ENCODE data around the gene TRHDE. TPM values are rescaled to one million over a fixed set of nuclear protein-coding genes. Genes with fewer than 3 reads are reported as not detected.

Gene TRHDE
- polyA plus RNA-seq, 1 donor (not counting 4 experiments of a cell fraction or from before 2014, with no cell fraction given), result 0.12 TPM

DNA sequence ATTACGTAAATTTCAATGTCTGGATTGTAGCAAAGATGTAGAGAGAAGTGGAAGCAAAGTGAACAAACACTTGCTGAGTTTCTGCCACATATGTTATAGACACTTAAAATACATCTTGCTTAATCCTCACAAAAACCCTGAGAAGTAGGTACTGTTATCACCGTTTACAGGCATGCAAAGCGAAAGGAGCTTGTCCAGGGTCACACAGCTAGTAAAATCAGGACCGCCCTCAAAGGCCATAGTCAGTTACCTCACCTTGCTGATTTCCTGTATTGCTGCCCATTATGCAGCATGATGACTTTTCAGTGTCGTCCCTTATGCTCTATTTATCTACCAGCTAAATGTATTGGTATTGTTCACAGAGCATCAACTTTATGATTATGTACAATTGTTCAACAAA lies 39.8 kb downstream of the TRHDE start:
- Histone ChIP-seq H4K20me1 (ENCODE audit: control insufficient read depth, extremely low read depth, insufficient read depth, low read length) (no peaks in the 10 kb centered on the region), H3K27ac (ENCODE audit: control insufficient read depth, insufficient read depth, low read length) (no peak overlapping the region), H3K27me3 (ENCODE audit: control insufficient read depth, extremely low read depth, insufficient read depth, low read length) (no peaks in the 10 kb centered on the region), H3K36me3 (ENCODE audit: control insufficient read depth in 2 of 2, extremely low read depth in 1 of 2, insufficient read depth in 2 of 2, low read length in 2 of 2) (no peaks in the 10 kb centered on the region), H3K79me2 (ENCODE audit: control insufficient read depth, insufficient read depth, low read length) (no peaks in the 10 kb centered on the region), H3K9me3 (ENCODE audit: control insufficient read depth, low read depth, low read length) (no peaks in the 10 kb centered on the region), H2AFZ (ENCODE audit: control insufficient read depth, low read length) (no peak overlapping the region), H3K9me1 (ENCODE audit: control insufficient read depth, extremely low read depth, insufficient read depth, low read length) (no peaks in the 10 kb centered on the region), H3K4me1 (ENCODE audit: control insufficient read depth, extremely low read depth, insufficient read depth, low read length) (no peaks in the 10 kb centered on the region), H3K9ac (ENCODE audit: control insufficient read depth, extremely low read depth, insufficient read depth, low read length) (no peak overlapping the region), H3K4me3 (ENCODE audit: control insufficient read depth in 2 of 3, extremely low read depth in 1 of 3, insufficient read depth in 2 of 3, low read depth in 1 of 3, low read length in 3 of 3) (no peak overlapping the region), H3K4me2 (ENCODE audit: control insufficient read depth, extremely low read depth, insufficient read depth, low read depth, low read length) (no peak overlapping the region)
- FAIRE-seq, result no peak
- dilution Hi-C loops (cut with MboI; ENCODE audit: extremely low pct_ligation_motif_present, low sequenced_read_pairs), result no loop called here
- DNase-seq (ENCODE audit: low read depth, low spot score), result no peak
- TF ChIP-seq, protein P1, sequence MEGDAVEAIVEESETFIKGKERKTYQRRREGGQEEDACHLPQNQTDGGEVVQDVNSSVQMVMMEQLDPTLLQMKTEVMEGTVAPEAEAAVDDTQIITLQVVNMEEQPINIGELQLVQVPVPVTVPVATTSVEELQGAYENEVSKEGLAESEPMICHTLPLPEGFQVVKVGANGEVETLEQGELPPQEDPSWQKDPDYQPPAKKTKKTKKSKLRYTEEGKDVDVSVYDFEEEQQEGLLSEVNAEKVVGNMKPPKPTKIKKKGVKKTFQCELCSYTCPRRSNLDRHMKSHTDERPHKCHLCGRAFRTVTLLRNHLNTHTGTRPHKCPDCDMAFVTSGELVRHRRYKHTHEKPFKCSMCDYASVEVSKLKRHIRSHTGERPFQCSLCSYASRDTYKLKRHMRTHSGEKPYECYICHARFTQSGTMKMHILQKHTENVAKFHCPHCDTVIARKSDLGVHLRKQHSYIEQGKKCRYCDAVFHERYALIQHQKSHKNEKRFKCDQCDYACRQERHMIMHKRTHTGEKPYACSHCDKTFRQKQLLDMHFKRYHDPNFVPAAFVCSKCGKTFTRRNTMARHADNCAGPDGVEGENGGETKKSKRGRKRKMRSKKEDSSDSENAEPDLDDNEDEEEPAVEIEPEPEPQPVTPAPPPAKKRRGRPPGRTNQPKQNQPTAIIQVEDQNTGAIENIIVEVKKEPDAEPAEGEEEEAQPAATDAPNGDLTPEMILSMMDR (optimal IDR thresholded peaks at IDR 0.05 in 1 of 3, IDR thresholded peaks at IDR 0.05 in 1 of 3, conservative IDR thresholded peaks at IDR 0.05 in 1 of 3; ENCODE audit: extremely low read depth in 1 of 3, insufficient read depth in 2 of 3, low read length in 3 of 3), result no peak
- no peak for TF ChIP-seq EZH2 (IDR thresholded peaks at IDR 0.05; ENCODE audit: low read length)

DNA sequence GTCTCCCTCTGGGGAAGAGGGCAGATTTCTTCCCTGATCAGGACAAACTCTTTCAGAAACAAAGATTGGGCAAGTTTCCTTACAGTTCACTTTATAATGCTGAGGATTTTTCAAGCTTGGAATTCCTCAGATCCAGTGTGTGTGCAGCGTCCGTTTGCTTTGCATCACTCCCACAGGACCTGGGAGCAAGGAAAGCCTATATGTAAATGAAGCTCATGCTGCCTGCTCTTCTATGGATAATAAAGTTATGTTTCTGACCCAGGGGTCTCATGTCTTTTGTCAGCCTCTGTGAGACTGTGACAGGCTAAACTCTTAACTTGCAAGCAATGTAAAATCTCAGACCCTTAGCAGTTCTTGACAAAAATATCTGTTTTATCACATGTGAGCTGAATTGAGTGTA lies 41.6 kb downstream of the TRHDE start:
- TF ChIP-seq, protein P1 (optimal IDR thresholded peaks at IDR 0.05 in 1 of 3, IDR thresholded peaks at IDR 0.05 in 1 of 3, conservative IDR thresholded peaks at IDR 0.05 in 1 of 3; ENCODE audit: extremely low read depth in 1 of 3, insufficient read depth in 2 of 3, low read length in 3 of 3), result no peak
- no peak for TF ChIP-seq EZH2 (IDR thresholded peaks at IDR 0.05; ENCODE audit: low read length)
- Histone ChIP-seq H3K4me2 (ENCODE audit: control insufficient read depth, extremely low read depth, insufficient read depth, low read depth, low read length) (no peak overlapping the region), H4K20me1 (ENCODE audit: control insufficient read depth, extremely low read depth, insufficient read depth, low read length) (no peaks in the 10 kb centered on the region), H3K9me1 (ENCODE audit: control insufficient read depth, extremely low read depth, insufficient read depth, low read length) (no peaks in the 10 kb centered on the region), H3K36me3 (ENCODE audit: control insufficient read depth in 2 of 2, extremely low read depth in 1 of 2, insufficient read depth in 2 of 2, low read length in 2 of 2) (no peaks in the 10 kb centered on the region), H3K79me2 (ENCODE audit: control insufficient read depth, insufficient read depth, low read length) (no peaks in the 10 kb centered on the region), H2AFZ (ENCODE audit: control insufficient read depth, low read length) (no peak overlapping the region), H3K4me1 (ENCODE audit: control insufficient read depth, extremely low read depth, insufficient read depth, low read length) (no peaks in the 10 kb centered on the region), H3K4me3 (ENCODE audit: control insufficient read depth in 2 of 3, extremely low read depth in 1 of 3, insufficient read depth in 2 of 3, low read depth in 1 of 3, low read length in 3 of 3) (no peak overlapping the region), H3K27me3 (ENCODE audit: control insufficient read depth, extremely low read depth, insufficient read depth, low read length) (no peaks in the 10 kb centered on the region), H3K27ac (ENCODE audit: control insufficient read depth, insufficient read depth, low read length) (no peak overlapping the region), H3K9ac (ENCODE audit: control insufficient read depth, extremely low read depth, insufficient read depth, low read length) (no peak overlapping the region), H3K9me3 (ENCODE audit: control insufficient read depth, low read depth, low read length) (no peaks in the 10 kb centered on the region)
- FAIRE-seq (no peak), DNase-seq (ENCODE audit: low read depth, low spot score) (no peak)
- dilution Hi-C loops (cut with MboI; ENCODE audit: extremely low pct_ligation_motif_present, low sequenced_read_pairs), result no loop called here
